ENCODE results near the gene ARHGAP44.

ARHGAP44 gene

GRCh38 chr17:12996357-12996756, 207.1 kb downstream of the ARHGAP44 start:
- no peak for DNase-seq

DNA sequence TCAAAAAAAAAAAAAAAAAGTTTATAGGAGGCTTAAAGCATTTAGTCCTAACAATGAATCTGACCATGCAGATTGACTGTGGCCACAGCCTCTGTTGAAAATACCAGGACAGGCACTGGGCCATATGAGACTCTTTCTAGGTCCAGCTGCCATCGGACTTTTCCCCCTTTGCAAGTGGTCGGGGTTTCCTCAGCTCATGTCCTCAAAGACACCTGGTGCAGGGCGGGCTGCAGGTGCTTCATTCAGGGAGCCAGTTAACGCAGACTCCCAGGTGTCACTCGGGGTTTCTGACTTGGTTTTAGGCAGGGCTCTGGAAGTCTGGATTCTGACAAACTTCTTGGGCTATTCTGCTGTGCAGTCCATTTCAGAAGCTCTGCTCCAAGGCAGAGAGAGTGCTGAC, 207.6 kb downstream of the ARHGAP44 start:
- DNase-seq, result no peak

DNA sequence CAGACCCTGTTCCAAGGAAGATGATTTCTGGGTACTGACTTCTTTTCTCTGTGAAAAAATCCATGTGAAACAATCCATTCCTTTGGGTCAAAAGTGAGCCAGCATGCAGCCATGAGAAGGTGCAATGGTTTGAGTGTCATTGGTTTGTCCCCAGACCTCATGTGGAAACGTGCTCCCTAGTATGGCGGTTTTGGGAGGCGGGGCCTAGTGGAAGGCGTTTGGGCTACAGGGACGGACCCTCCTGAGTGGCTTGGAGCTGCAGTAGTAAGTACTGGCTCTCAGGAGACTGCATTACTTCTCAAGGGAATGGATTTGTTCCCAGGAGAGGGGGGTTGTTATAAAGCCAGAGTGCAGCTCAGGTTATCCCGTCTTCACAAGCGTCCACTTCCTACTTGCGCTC, 209.2 kb downstream of the ARHGAP44 start:
- DNase-seq, result no peak

DNA sequence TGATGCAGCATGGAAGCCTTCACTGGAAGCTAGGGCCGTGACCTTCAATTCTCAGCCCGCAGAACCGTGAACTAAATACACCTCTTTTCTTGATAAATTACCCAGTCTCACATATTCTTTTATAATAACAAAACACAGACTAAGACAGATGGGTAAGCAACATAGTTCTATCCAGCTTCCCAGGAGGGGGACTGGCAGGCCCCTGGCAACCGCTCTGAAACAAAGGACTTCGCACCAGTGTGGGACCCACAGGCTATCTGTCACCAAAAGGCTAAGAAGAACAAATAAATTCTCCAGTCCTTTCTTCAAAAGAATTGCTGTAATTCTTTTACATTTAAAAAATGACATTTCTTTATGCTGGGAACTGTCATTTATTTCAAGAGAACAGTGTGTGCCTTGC, 209.6 kb downstream of the ARHGAP44 start:
- no peak for DNase-seq

DNA sequence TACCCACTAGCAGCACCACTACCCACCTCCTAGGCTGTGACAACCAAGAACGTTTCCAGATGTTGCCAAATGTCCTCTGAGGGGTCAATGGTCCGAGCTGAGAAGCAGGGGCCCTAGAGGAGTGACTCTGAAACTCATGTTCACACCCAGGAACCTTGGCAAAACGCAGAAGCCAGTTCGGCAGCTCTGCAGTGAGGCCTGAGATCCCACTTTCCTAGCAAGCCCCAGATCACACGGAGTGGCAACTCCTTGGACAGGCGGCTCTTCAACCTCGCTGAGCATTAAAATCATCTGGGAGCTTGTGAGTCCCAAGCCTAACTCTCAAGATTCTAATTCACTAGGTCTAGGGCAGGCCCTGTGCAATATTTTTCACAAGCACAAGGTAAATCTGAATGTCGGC, 211.3 kb downstream of the ARHGAP44 start:
- no peak for DNase-seq

- no peak for DNase-seq
These were observed 212.8 kb downstream of the ARHGAP44 start for GRCh38 chr17:13001991-13002615.

DNA sequence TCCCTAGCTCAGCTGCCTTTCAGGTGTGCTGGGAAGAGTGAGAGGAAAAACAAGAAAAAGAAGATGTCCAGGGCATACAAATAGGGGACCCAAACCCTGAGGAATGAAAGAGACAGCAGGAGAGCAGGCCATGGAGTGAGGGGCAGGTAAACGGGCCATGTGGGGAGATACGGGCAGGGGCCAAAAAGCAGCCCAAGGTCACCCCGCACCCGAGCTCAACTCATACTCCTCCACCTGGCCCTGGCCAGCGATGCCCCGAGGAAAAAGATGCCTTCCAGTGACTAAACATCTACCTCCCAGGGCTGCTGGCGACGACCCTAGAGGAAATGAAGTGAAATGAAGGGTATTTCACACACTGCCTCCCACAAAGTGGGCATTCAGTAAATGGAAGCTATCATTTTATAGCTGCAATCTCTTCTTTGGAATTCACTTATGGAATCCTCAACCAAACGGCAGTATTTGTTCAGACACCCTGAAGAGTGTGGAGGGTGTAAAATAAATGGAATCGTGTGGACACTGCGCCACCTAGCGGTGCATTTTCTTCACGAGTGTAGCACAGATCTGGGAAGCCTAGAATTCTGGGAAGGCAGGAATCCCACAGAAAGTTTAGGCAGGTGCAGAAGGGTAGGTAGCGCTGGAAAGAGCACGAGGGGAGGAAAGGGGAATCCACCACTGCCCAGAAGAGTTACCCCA, 213.6 kb downstream of the ARHGAP44 start:
- peak; percentile 54 for DNase-seq

GRCh38 chr17:13003454-13003851, 214.2 kb downstream of the ARHGAP44 start:
- no peak for DNase-seq

GRCh38 chr17:13003927-13004326, 214.6 kb downstream of the ARHGAP44 start:
- DNase-seq, result no peak

- no peak for DNase-seq
These were observed 215.0 kb downstream of the ARHGAP44 start for GRCh38 chr17:13004336-13004735.

GRCh38 chr17:13005530-13005929, 216.2 kb downstream of the ARHGAP44 start:
- no peak for DNase-seq

GRCh38 chr17:13008461-13008860, 219.2 kb downstream of the ARHGAP44 start:
- DNase-seq, result no peak

GRCh38 chr17:13010959-13011358, 221.7 kb downstream of the ARHGAP44 start:
- DNase-seq, result no peak

DNA sequence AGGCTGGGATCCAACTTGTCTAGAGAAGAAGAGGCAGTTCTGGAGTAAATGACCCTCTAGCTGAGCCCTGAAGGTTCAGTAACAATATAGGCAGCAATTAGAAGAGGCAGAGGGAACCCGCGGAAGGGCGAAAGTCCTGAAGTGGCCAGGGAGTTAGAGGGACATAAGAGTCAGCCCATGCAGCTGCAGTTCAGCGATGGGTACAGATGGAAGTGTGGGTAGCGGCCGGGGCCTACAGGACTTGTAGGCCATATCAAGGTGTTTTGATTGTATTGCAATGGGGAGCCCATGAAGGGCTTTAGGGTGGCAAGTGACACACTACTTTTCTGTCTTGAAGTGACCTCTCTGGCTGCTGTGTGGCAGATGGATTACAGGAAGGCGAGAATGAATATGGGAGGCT, 225.5 kb downstream of the ARHGAP44 start:
- DNase-seq, result no peak

DNA sequence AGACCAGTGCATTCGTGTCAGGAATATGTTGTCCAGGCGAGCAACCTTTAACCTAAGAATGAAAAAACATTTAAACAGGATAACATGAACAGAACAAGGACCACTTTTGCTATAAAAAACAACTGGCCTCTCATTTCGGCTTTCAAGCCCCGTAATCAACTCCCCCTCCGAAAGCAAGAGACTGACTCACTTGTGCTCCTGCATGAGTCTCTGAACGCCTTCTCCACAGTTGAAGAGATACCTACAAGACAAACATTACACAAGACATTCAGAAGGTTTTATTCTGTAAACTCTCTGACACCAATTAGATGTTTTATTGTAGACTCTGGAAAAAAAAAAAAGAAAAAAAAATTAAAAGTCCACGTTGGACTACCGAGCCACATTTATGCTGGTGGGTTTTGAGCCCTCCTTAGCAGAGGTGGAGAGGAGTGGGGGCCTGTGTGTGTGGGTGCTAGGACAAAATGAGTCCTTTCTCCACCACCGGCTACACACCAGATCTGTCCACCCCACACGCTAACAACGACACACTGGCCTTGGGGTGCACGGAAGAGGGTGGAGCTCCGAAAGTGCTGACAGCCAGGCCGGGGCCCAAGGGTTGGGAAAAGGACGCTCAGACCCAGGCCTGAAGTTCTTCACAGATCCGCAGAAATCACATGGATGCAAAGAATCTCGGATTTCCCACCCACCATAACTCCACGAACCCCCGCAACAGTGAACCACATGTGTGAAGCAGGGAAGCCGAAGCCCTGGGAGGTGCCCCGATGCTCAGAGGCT, 227.8 kb downstream of the ARHGAP44 start:
- DNase-seq, result no peak

GRCh38 chr17:13017655-13018459, 228.6 kb downstream of the ARHGAP44 start, which contains the start of gene ELAC2:
ELAC2 (minus strand) TSS chr17:13018027; CDS start chr17:13017947, 80 bp downstream.
- peak; percentile 97 for DNase-seq

DNA sequence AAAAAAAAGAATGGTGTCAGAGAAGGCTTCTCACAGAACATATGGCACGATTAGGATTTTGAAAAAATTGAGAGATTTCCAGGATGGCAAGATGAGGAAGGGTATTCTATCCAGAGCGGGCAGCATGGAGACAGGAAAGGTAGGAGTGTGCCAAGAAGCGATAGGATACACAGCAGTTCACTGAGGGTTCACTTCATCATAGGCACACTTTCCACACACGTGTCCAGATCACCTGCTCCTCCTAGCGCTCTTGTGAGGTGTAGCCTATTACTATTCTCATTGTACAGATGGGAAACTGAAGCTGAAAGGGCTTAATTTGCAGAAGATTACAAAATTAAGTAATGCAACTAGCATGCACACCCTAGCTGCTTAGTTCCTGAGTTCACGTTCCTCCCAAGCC, 234.7 kb downstream of the ARHGAP44 start:
- no peak for DNase-seq

GRCh38 chr17:13024526-13025257, 235.4 kb downstream of the ARHGAP44 start:
- peak; percentile 65 for DNase-seq

GRCh38 chr17:13025258-13025627, 235.9 kb downstream of the ARHGAP44 start:
- DNase-seq, result no peak

GRCh38 chr17:13025687-13026086, 236.4 kb downstream of the ARHGAP44 start:
- no peak for DNase-seq

- DNase-seq, result no peak
These were observed 237.9 kb downstream of the ARHGAP44 start for GRCh38 chr17:13027246-13027645.

- DNase-seq, result no peak
These were observed 240.0 kb downstream of the ARHGAP44 start for GRCh38 chr17:13029340-13029739.
